Fibroblast of skin of abdomen (primary cell): ENCODE results near the gene ASAP3.

Experiments used
- DNase-seq: peaks from one replicate; pipeline ENCODE4 v3.0.0-alpha.2; 2013

Gene ASAP3

DNA sequence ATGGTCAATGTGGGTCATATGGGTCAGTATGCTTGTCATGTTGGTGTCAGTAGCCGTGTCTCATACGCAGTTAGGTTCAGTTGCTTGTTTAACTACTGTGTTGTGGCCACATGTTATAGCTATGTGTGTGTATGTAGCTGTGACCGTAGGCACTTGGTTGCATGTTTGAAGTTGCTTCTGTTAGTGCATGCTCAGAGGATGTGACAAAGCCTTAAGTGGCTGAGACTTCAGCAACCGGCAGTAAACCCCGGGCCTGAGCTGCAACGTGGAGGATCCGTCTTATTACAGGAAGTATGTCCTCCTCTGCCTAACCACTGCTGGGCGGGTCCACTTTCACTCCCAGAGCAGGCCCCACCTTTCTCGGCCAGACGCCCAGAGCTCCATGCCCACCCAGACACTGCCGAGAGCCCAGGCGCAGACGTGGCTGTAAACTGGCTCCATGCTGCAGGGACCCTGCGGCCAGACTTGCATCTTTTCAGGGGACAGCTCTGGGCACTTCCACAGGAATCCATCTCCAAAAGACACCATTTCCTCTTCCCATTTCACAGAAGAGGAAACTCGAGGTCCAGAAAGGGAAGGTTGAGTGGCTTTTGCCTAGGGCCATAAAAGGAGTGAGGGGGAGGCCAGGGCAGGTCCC lies 61.6 kb downstream of the ASAP3 start:
- DNase-seq: peak; percentile 84

DNA sequence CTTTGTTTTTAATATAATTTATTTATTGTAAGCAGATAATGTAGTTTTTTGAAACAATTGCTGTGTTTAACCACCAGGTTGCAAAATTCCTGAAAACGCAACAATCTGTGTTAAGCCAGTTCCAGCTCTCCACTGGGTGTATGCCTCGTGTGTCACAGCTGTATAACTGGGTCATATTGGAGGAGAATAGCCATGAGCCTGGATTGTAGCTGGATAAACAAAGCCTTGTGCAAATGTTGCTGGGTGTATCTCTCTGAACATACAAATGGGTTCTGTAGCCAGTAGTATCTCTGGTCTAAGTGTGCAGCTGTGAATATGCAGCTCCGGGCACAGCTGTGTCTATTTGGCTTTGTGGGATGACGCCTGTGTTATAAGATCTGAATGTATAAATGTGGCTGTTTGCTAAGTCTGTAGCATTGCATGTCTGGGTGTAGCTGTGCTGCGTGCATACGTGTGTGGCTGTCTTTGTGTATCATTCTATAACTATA lies 62.2 kb downstream of the ASAP3 start:
- DNase-seq: peak; percentile 60

DNA sequence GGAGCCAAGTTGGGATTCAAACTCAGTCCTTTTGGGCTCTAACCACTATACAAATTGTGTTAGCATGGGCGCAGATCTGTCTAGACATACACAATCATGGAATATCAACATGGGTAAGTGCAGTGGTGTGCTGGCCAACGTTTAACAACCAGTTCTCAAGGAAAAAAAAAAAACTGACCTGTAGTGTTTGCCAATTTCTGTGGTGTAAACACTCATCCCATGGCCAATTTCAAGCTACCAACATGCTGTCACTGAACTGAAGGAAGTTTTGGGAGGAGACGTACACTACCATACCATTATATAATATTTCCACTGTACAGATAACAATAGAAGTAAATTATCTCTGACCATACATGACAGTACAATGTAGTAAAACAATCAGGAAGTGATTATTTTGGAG lies 62.6 kb downstream of the ASAP3 start:
- DNase-seq: no peak

DNA sequence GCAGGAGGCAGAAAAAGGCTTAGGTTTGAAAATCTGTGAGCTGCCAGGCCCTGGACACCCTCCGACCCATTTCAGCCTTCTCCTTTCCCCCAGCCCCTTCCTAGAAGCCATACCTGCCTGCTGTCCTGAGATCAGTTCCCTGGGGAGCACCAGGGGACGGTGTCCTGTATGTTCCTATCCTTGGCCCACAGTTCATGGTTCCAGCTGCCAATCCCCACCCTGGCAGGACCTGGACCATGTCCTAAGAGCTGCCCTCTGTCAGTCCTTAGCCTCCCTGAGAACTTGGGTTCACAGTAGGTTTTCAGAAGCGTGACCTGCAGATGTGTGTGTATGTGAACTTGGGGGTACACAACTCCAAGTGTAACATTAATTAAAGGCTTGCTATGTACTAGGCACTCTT lies 63.2 kb downstream of the ASAP3 start:
- no peak for DNase-seq

DNA sequence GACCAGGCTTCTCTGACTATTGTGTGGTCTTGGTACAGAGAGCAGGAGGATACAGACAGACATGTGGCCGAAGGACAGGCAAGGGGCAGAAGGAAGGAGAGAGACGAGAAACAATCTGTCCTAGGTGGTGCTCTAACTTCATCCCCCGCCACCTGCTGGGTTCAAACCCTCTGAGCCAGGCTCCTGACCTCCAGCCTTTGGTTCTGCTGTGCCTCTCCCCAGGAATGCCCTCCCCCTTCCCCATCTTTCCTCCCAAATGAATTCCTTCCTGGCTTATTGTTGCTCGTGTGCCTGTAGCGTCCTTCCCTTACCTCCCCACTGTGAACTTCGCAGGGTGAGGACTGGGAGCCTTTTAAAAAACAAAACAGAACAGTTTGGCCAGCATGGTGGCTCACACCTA lies 64.8 kb downstream of the ASAP3 start:
- DNase-seq: no peak

DNA sequence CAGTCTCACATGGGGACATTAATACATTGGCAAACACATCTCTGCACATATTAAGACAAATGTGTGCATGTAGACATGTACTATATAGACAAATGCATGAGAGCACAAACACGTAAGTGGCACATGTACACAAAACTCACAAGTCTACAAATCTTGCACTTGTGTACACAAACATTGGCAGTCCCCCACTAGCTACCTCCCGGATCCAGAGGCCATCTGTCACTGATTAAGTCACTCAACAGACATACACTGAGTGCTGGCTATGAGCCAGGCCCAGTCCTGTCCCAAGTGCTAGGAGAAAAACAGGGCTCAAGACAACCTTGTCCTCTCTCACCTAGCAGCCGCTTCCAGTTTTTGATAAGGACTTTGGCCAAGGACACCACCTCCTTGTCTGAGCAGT lies 66.4 kb downstream of the ASAP3 start:
- peak; percentile 46 for DNase-seq

DNA sequence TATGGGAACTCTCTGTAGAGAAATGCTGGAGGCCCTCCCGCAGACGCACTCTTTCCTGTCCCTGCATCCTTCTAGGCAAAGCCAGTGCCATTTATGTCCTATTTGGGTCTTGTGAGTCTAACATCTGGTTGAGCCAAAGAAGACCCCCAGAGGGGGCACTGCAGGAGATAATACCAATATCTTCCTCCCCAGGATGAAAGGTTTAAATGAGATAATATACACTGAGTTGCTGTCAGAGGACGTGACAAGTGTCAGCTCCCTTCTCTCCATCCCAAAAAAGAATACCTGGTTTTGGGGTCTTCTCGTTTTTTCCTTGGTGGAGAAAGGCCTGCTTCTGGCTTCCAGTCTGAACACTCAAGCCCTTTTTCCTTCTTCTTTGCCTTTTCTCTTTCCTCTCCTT lies 67.0 kb downstream of the ASAP3 start:
- no peak for DNase-seq

DNA sequence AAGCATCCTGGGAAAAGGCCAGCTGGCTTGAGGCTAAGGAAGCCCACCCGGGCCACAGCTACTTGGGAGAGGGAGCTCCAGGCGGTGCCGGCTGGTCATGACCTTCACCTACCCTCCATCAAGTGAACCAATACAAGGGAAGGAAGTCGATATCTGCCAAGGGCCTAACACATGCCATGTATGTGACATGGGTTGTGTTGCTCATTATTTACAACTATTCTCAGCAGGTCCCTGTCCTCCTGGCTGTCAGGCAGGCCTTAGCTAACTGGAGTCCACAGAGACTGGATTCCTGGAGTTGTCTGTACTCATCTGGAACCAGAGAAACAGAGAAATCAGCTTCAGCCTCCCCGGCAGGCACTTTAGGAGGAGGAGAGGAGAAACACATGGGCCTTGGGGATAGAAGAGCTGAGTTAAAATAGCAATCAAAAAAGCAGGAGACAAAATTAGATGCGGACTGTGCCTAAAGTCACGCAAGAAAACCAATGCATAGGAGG lies 75.1 kb downstream of the ASAP3 start:
- DNase-seq: no peak

DNA sequence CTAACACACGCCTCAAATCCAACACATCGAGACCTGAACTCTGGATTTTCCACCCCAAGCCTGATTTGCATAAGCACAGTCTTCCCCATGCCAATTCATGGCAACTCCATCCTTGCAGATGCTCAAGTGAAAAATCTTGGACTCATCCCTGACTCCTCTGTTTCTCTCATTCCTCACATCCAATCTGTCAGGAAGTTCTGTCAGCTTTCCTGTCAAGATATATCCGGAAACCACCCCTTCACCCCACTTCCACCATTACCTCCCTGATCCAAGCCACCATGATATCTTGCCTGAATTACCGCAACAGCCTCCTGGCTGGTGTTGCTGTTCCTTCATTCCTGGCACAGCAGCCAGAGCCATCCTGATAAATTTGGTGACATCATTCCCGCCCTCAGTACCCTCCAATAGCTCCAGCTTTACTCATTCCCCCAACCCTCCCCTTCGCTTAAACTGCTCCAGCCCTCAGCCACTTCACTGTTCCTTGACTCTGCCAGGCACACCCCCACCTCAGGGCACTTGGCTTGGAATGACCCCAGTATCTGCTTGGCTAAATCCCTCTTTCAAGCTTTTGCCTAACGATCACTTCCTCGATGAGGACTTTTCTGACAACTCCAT lies 76.9 kb downstream of the ASAP3 start:
- DNase-seq: no peak

DNA sequence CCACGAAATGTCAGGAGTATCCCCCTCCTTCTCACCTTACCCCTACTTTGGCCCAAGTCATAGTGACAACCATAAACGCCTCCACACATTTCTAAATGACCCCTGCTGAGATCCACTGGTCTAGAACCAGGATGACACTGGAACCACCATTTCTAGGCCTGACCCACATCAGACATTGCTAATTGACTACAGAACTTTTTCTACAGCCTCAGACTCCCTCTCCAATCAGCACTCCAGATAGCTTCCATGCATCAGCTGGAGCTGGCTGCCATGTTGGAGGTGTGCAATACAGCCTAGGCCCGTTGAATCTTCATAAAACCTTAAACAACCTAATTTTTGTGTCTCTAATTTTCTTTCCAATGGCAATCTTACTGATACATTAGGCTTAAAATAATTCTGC lies 78.0 kb downstream of the ASAP3 start:
- DNase-seq: no peak

DNA sequence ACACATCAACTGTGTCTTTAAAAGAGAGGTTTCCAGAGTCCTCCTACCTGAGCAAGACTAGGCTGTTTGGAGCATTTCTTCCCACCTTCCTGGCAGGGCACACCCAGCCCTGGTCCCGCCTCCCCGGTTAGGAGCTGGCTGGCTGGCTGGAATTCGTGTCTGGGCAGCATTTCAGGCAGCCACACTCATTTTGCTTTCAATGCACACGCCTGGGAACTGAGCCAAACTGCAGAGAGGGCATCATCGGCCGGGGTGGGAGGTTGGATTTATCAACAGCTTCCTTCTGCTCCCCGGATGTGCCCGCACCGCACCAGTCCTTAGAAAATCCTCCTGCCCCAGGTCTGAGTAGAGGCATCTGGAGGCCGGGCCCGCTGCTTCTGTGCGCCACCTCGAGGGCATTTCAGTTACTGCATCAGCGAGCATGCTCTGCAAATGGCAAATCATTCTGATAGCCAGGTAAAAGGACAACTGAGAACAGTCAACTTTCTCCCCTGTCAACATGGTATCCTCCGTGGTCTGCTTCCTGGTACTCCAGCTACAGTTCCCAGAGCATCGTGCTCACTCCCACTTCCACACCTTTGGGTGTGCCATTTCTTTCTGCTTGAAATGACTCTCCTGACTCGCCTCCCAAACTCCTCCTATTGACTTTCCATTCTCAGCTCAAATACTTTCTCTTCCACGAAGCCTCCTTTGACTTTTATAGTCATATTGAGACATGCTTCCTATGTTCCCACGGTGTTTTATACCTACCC lies 80.1 kb downstream of the ASAP3 start:
- peak; percentile 90 for DNase-seq

DNA sequence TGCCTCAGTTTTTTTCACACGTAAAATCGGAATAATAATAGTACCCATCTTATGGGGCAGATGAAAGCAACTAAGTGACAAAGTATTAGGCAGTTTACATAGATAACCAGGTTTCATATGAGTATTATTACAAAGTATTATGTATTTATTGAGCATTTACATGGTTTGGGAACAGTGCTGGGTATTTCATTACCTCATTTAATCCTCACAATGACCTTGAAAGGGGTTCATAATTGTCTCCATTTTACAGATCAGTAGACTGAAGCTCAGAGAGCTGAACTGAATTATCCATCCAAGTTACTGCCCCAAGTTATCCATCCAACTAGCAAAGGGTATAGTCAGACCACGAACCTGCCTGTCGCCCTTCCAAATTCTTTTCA lies 80.6 kb downstream of the ASAP3 start:
- no peak for DNase-seq

DNA sequence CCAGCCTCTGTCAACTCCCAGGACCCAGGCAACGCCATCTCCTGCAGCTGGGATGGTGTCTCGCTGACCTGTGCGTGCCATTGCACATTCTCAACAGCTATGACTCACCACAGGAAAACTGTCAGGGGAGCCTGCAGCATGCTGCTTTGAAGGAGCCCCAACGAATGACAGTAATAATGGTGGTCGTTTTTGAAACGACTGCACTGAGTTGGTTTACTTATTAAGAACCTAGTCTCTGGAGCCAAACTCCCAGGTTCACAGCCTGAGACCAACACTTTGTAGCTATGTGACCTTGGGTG lies 81.0 kb downstream of the ASAP3 start:
- peak; percentile 74 for DNase-seq

DNA sequence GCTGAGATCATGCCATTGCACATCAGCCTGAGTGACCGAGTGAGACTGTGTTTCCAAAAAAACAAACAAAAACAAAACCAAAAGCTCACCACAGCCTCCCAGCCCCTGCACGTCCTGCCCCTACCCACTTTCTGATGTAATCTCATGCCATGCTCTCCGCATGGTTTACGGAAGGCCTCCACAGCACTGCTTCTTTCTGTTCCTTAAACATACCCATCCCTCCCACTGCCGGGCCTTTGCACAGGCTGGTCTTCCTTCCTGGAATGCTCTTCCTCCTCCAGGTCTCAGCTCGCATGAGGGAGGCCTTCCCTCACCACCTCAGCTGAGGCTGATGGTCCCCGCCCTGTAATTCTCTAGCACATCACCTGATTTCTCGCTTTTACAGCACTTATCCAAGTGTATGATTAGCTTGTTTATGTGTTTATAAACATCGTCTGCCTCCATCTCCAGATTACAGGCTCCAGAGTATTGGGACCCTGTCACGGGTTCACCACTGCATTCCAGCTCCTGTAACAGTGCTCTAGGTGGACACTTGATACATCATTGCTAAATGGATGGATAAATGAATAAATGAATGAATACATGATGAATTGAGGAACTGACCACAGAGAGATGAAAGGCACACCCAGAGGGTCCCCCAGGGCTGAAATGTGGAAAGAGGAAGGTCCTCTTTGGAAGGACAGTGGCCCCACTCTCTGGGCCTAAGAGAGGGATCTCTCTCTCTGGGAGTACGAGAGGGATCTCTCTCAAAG lies 81.5 kb downstream of the ASAP3 start:
- DNase-seq: no peak

DNA sequence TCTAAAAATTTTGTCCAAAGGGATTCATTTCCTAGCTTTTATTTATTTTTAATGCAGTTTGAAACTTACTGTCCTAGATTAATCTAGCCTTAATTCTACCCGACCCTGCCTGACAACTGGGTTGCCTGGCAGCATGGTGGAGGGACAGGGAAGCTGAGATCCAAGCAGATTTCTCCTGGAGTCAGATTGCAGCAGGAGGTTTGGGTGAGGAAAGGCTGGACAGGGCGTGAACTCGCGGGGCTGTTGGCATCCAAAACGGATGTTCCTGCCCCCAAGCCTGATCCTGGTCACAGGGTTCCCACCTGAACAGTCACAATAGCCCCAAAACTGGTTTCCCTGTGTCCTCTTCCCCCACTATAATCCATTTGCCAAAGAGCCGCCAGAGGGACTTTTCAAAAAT lies 82.7 kb downstream of the ASAP3 start:
- no peak for DNase-seq

DNA sequence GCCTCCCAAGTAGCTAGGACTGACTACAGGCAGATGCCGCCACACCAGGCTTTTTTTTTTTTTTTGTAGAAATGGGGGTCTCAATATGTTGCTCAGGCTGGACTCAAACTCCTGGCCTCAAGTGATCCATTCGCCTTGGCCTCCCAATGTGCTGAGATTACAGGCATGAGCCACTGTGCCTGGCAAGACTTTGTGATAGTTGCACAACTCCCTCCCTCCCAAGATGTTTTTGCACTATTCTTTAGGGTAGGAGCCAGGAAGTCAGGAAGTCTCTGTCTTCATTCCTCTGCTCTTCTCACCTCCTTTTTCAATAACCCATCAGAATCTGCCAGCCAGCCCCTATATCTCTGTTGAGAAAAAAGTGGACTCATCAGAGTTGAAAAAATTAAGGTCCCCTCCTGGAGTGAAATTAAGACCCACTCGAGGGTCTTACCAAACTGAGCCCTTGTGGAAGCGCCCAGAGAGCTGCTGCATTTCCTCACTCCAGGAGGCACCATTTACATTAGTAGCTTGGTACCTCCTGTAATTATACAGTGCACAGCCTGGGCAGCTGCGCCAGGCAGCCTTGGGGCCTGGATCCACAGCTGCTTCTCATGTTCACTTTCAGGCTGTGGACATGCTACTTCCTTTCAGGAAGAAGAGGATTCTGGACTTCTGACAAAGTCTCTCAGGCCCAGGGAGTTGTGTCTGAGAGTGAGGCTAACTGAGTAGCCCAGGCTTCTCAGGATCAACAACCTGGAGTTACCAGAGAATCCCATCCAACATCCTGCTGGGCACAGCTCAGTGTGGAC lies 83.5 kb downstream of the ASAP3 start:
- peak; percentile 58 for DNase-seq

DNA sequence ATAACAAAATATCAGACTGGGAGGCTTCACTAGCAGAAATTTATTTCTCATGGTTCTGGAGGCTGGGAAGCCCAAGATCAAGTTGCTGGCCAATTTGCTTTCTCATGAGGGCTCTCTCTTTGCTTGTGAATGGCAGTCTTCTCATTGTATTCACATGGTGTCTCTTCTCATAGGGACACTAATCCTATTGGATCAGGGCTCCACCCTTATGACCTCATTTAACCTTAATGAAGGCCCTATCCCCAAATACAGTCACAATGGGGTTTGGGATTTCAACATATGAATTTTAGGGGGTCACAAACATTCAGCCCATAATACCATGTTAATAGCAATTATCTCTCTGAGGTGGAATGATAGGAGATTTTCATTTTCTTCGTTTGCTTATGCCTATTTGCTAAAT lies 84.8 kb downstream of the ASAP3 start:
- no peak for DNase-seq

DNA sequence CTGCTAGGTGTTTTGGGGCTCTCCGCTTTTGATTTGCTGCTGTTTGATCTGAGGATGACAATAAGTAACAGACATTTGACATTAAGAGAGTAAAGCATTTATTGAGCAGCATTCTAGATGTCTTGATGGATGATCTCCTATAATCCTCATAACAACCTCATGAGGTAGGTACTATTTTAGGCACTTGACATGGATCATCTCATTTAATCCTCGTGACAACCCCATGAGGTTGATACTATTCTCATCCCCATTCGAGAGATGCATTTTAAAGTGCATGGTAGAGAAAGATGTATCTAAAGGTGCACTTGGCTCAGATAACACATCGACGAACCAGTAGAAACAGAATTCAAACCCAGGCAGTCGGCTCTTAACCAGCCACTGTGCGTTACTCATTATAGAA lies 86.1 kb downstream of the ASAP3 start:
- no peak for DNase-seq

DNA sequence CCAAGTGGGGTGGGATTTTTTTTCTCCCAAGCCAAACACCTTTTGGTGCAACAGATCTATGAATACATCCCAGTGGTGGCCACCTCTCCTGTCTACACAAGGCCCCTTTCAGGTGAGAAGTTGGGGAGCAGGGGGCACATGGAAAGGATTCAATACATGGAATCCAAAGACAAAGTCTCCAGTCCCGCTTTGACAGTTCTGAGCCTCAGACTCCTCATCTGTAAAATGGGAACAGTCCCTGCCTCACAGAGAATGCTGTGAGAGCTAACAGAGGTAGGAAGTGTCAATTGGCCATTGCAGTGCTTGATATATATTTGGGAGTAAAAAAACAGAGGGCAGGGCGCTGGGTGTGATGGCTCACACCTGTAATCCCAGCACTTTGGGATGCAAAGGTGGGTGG lies 87.6 kb downstream of the ASAP3 start:
- DNase-seq: no peak

DNA sequence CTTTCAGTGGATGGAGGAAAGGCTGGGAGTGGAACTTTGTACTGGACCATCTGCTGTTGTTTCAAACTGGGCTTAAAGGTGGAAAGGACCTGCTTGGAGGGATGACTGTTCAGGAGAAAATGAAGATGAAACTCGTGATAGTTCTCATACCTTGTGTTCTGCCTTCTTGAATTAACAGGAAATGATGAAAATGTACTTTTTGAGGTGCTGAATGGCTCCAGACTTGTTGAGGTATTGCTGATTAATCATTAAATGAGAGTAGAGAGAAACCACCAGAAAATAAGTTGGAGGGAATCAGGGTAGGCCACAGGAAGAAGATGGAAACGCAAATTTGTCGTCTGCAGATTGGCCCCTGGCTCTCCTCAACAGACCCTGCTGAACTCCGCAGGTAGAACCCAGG lies 88.1 kb downstream of the ASAP3 start:
- no peak for DNase-seq

DNA sequence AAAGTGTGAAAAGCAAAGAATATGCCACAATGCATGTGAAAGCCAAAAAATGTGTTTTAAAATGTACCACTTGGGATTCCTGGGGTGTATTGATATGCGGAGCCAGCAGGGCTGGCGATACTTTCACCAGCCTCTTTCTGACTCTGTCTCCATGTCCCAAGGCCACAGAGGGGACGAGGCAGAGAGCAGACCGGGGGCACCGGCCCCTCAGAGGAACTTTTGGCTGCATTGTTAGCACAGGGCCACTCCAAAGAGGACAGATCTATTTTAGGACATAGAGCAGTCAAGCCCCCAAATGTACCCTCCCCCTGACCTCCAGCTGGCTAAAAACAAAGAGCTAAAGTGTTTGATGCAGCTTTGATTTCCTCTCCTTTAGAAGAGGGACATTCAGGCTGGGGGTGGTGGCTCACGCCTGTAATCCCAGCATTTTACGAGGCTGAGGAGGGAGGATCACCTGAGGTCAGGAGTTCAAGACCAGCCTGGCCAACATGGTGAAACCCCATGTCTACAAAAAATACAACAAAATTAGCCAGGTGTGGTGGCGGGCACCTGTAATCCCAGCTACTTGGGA lies 88.7 kb downstream of the ASAP3 start:
- DNase-seq: peak; percentile 30

DNA sequence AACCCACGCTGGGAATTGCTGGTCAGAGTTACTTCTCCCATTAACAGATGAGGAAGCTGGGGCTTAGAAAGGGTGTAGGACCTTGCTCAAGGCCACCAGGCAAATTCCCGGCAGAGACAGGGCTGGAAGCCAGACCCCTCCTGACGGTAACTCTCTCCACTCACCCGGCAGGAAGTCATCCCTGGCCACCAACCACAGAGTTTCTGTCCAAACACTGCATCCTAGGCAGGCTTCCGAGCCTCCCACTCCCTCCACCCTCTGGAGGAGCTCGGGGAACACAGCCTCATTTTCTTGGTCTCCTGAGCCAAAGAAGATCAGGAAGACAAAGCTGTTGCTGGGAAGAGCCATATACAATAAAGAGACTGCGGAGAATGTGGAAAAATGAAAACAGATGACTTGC lies 89.3 kb downstream of the ASAP3 start:
- peak; percentile 93 for DNase-seq
